ENCODE measurements around the gene PACS1. TPM values are rescaled to one million over a fixed set of nuclear protein-coding genes. Genes with fewer than 3 reads are reported as not detected.
A peak's percentile ranks its signal among the peaks of the same experiment; 100 is the strongest.

Gene PACS1
- total RNA-seq, 6 experiments from 2014 or later, result 5.8 to 23.7 (median 12.5) TPM

DNA sequence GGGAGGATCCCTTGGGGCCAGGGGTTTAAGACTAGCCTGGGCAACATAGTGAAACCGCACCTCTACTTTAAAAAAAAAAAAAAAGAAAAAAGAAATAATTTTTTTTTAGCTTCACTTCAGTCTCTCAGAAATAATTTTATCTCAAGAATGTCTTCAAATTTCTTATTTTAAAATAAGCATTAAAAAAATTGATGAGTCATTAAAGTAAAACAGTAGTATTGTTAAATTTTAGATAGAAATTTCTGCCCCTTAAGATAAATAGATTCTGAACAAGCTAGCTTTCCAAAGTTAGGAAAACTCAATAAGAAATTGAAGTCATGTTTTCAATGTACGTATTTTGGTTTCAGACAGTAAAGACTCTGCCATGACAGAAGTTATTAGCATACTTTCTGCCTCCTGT is 7.7 kb upstream of the PACS1 start:
- WGBS (ENCODE audit: insufficient coverage, low coverage, low lambda C conversion rate, missing lambda C conversion rate), result 93% methylated on average over 2 of the region's 2 CpGs
- Histone ChIP-seq H3K36me3 (peaks cover 0 to 95% (median 61%) of the 10 kb centered on the region in 4 donors), H3K27ac (no peak overlapping the region), H3K9me3 (no peaks in the 10 kb centered on the region), H3K4me3 (no peak overlapping the region), H3K27me3 (no peaks in the 10 kb centered on the region), H3K4me1 (peaks cover 0 to 7% (median 0%) of the 10 kb centered on the region in 4 donors)
- no peak for TF ChIP-seq POLR2A (IDR thresholded peaks at IDR 0.05)
- TF ChIP-seq, protein P1, sequence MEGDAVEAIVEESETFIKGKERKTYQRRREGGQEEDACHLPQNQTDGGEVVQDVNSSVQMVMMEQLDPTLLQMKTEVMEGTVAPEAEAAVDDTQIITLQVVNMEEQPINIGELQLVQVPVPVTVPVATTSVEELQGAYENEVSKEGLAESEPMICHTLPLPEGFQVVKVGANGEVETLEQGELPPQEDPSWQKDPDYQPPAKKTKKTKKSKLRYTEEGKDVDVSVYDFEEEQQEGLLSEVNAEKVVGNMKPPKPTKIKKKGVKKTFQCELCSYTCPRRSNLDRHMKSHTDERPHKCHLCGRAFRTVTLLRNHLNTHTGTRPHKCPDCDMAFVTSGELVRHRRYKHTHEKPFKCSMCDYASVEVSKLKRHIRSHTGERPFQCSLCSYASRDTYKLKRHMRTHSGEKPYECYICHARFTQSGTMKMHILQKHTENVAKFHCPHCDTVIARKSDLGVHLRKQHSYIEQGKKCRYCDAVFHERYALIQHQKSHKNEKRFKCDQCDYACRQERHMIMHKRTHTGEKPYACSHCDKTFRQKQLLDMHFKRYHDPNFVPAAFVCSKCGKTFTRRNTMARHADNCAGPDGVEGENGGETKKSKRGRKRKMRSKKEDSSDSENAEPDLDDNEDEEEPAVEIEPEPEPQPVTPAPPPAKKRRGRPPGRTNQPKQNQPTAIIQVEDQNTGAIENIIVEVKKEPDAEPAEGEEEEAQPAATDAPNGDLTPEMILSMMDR (IDR thresholded peaks at IDR 0.05), result no peak
- ATAC-seq, result no peak
- DNase-seq, result no peak
- intact Hi-C loops (cut with DNase I), result no loop called here

DNA sequence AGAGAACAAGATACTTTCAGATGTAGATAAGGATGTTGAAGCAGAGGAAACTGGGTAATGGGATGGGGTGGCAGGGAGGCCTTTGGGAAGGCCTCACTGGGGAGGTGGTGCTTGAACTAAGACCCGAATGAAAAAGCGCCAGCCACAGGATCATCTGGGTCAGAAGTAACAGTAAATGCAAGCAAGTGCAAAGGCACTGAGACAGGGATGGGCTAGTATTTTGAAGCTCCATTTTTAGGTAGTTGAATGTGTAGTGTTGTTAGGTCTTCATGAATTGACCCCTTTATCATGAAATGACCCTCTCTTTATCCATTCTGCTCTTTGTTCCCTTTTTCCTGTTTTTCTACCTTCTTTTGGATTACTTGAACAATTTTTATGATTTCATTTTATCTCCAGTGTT is 6.2 kb upstream of the PACS1 start:
- Histone ChIP-seq H3K4me1 (peaks cover 0 to 21% (median 6%) of the 10 kb centered on the region in 4 donors), H3K36me3 (peaks cover 7 to 93% (median 56%) of the 10 kb centered on the region in 4 donors), H3K27ac (no peak overlapping the region), H3K9me3 (no peaks in the 10 kb centered on the region), H3K4me3 (no peak overlapping the region), H3K27me3 (no peaks in the 10 kb centered on the region)
- peak in 1 of 3 donors; percentile 14 for DNase-seq
- ATAC-seq, result no peak
- TF ChIP-seq, protein P1 (IDR thresholded peaks at IDR 0.05), result no peak
- no peak for TF ChIP-seq POLR2A (IDR thresholded peaks at IDR 0.05)
- intact Hi-C loops (cut with DNase I), result no loop called here
- WGBS (ENCODE audit: insufficient coverage, low coverage, low lambda C conversion rate, missing lambda C conversion rate), result 86% methylated on average over 2 of the region's 2 CpGs

DNA sequence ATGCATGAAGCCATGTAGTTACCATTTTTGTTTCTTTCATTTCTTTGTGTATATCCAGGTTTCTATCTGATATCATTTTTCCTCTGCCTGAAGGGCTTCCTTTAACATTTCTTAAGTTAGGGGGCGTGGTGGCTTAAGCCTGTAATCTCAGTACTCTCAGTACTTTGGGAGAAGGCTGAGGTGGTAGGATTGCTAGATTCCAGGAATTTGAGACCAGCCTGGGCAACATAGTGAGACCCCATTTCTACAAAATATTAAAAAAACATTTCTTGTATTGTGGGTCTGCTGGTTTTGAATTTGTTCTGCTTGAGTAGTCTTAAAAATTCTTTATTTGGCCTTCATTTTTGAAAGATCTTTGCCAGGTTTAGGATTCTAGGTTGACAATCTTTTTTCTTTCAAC is 5.5 kb upstream of the PACS1 start:
- DNase-seq, result peak in 1 of 3 donors; percentile 2
- WGBS (ENCODE audit: insufficient coverage, low coverage, low lambda C conversion rate, missing lambda C conversion rate), result 83% methylated on average over 1 of the region's 1 CpG
- Histone ChIP-seq H3K4me1 (peaks cover 0 to 28% (median 11%) of the 10 kb centered on the region in 4 donors), H3K27ac (no peak overlapping the region), H3K9me3 (no peaks in the 10 kb centered on the region), H3K27me3 (no peaks in the 10 kb centered on the region), H3K4me3 (no peak overlapping the region), H3K36me3 (peaks cover 7 to 86% (median 50%) of the 10 kb centered on the region in 4 donors)
- no peak for ATAC-seq
- intact Hi-C loops (cut with DNase I), result no loop called here
- no peak for TF ChIP-seq POLR2A (IDR thresholded peaks at IDR 0.05)
- TF ChIP-seq, protein P1 (IDR thresholded peaks at IDR 0.05), result no peak

DNA sequence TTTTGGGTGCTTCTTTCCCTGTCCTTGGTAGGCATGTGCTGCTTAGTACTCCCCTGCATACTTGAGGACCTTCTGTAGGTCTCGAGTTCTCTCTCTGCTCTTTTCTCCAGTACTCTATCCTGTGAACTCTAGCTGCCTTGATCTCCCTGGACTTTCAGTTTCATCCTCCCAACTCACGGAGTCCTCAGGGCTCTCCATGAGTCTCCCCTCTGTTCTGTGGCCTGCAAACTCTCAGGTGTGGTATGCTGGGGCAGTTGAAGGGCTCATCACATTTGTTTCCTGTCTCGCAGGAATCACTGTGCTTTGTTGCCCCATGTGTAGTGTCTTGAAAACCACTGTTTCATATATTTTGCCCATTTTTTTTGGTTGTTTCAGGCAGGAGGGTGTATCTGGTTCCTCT is 3.3 kb upstream of the PACS1 start:
- TF ChIP-seq POLR2A (IDR thresholded peaks at IDR 0.05), result no peak
- TF ChIP-seq, protein P1 (IDR thresholded peaks at IDR 0.05), result no peak
- H3K4me3 ChIP-seq, result no peak overlapping the region
- H3K36me3 ChIP-seq, result peaks cover 7 to 64% (median 36%) of the 10 kb centered on the region in 4 donors
- DNase-seq (peak in 1 of 3 donors; percentile 36), ATAC-seq (no peak)
- H3K4me1 ChIP-seq, result peaks cover 0 to 30% (median 11%) of the 10 kb centered on the region in 4 donors
- intact Hi-C loops (cut with DNase I), result no loop called here
- H3K27ac ChIP-seq, result no peak overlapping the region
- 63% methylated on average over 2 of the region's 3 CpGs for WGBS (ENCODE audit: insufficient coverage, low coverage, low lambda C conversion rate, missing lambda C conversion rate)
- H3K9me3 ChIP-seq, result no peaks in the 10 kb centered on the region
- H3K27me3 ChIP-seq, result no peaks in the 10 kb centered on the region

Data from right lobe of liver (tissue), 6 donors.